NCI-H2029 treated with DMSO at 0.1 percent for 48 hours (cell line): Measurements from ENCODE around the gene NRSN1.

ENCODE experiments used
- DNase-seq: peaks from one replicate; lab custom pipeline; 2025; lab: John Stamatoyannopoulos, UW

The NRSN1 gene, protein sequence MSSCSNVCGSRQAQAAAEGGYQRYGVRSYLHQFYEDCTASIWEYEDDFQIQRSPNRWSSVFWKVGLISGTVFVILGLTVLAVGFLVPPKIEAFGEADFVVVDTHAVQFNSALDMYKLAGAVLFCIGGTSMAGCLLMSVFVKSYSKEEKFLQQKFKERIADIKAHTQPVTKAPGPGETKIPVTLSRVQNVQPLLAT

DNA sequence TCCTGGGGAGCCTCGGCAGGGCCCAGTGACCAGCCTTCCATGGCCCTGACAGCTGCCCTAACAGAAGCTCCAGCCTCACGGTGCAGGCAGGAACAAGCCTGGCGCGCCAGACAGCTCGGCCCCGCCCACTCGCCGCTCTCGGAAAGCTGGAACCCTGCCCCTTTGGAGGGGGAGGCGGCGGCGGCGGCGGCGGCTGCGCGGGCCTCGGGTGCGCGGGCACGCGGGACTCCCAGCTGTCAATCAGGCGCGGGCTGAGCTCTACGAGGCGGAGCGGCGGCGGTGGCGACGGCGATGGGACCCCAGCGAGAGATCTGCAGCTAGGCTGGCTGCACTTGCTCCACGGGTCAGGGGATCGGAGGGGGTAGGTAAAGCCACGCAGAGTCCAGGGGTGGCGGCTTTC is at the start of gene NRSN1:
TSS of gene NRSN1 (plus strand) at position 236 of the 400 bp plus-strand sequence. CDS start 8,113 bp downstream, outside the sequence.
- DNase-seq, result peak; percentile 56

DNA sequence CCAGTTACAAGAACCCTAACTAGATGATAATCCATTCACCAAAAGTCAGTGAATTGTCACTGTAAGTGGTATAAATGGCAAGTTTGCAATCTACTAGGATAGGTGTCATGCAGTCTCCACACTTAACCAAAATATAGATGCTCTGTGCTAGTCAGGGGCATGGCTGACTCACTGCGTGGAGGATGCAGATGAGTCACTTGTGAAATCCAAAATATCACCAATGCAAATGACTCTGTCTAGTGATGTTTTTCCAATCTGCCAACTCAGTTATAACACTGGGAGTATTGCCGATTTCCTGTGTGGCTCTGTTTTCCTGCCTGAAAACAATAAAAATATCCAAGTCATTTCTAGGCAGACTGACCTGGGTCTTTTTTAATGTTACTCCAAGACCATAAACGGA is 47.8 kb upstream of the NRSN1 start:
- no peak for DNase-seq

DNA sequence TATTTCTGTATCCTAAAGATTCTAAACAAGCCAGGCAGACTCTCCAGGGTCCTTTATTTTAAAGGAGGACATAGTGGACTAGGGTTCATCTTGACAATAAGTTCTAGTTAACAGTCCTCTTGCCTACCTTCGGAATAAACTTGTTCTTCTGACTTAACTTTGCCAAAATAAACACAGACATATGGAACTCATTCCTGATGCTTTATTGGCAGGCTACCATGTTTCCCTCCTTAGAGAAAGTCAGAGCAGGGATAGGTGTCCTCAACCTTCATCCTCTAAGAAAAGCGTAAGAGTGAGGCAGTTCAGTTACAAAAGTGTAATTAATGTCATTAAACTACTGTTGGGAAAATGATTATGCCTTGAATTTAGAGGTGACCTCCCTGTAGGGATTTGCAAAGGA is 46.9 kb upstream of the NRSN1 start:
- DNase-seq, result no peak

DNA sequence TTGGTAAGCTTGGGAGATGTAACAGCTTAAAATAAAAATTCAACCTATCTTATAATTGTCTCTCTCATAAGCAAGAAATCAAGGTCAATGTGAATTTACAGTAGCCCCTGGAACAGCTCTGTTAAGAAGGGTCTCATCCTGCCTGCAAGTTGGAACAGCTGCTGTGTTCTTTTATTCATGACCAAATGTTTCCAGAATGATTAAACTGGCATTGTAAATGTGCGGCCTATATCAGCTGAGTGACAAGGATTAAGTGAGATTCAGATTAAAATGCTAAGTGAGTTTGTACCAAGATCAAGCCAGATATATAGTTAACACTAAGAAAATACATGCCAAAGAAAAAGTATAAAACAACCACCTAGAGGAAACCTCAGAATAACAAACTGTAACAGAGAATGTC is 45.3 kb upstream of the NRSN1 start:
- DNase-seq, result no peak

DNA sequence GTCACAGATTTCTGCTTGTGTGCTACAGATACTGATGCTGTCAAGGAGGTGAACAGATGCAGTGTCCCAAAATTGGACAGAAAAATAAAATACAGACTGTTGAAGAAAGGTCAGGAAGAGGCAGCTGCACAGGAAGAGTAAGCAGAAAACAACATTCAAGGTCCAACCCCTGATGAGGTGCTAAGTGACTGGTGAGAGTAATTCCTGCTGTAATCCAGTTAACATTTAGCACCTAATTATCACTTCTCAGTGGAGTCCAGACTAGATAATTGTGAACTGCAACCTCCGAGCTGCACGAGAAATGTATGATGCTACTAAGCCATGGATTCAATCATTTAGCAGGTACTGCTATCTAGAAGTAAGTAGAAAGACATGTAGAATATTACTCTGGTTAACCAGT is 36.3 kb upstream of the NRSN1 start:
- no peak for DNase-seq

DNA sequence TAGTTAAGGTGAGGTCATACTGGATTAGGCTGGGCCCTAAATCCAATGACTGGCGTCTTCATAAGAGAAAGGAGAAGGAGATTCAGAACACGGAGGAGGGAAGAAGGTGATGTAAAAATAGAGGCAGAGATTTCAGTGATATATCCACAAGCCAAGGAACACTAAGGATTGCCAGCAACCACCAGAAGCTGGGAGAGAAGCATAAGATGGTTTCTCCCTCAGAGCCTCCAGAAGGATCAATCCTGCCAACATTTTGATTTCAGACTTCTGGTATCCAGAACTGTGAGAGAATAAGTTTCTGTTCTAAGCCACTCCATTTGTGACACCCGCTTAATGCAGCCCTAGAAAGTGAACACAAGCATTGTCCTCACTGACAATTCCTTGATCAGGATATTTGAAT is 33.6 kb upstream of the NRSN1 start:
- no peak for DNase-seq

DNA sequence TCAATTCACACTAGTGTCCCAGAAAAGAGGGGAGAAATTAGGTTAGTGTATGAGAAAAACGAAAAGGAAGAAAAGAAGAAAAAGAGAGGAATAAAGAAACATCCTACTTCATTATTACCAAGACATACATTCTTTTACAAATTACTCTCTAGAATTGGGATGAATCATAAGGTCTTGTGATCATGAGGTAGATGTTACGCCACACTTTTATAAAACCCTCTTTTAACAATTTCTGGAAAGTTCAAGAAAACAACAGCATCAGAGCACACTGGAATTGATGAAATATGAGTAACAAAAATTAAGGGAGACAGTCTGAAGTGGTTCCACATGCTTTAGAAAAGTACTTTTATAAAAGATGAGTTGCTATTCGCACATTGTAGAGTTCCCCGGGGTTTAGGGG is 32.6 kb upstream of the NRSN1 start:
- no peak for DNase-seq

DNA sequence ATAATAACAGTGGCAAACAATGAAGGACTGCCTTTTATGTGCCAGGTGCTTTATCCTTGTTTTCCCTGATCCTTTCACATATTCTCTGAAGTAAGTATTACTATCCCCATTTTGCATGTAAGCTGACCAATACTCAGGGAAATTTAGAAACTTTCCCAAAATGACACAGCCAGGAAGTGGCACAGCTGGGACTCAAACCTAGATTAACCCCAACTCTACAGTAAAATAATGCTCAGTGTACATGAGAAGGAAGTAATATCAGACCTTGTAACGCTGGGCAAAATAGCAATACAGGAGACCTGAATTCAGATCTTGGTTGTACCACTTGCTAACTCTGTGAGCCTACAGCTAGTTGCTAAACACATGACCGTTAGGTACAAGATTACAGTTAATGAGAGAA is 26.8 kb upstream of the NRSN1 start:
- DNase-seq, result no peak

DNA sequence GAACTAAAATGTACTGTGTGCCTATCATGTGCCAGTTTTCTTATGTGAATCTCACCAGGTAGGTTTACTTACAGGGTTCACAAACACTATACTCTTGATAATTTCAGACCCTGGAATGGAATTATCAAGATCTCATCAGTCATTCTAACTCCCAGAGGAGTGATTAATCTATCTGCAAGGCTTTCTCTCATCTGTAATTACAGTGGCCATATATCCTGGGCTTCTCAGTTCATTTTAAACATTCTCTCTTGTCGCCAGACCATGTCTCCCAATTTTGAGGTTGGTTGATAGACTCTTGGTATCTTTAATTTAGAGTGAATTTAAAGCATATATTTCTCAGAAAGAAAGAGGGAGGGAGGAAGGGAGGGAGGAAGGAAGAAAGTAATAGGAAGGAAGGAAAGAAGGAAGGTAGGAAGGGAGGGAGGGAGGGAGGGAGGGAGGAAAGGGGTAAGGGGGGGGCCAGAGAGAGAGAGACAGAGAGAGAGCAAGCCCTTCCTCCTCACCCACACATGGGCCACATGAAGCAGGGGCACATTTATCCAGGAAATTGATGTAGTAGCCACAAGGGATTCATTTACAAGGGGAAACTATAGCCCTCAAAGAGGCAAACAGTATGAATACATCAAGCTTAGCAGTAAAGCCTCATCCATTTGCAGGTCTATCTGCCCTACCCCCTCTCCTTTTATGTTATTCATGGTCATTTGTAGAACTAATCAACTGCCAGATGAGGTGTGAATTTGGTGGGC is 25.8 kb upstream of the NRSN1 start:
- no peak for DNase-seq

DNA sequence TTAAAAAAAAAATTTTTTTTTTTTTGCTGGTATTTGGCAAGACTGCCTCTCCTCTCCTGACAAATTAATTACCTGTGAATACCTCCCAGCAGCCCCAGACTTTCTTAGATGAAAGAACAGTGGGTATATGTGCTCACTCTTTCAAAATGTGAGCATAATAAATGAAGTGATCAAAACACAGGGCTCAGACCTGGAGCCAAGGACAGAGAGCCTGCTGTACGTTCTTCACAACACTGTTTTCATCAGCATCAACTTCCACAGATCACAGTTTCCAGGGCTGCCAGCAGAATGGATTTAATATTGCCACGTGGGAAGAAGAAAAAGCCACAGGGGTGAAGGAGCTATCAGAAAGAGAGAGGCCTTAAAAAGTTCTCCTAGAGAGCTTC is 25.3 kb upstream of the NRSN1 start:
- no peak for DNase-seq

DNA sequence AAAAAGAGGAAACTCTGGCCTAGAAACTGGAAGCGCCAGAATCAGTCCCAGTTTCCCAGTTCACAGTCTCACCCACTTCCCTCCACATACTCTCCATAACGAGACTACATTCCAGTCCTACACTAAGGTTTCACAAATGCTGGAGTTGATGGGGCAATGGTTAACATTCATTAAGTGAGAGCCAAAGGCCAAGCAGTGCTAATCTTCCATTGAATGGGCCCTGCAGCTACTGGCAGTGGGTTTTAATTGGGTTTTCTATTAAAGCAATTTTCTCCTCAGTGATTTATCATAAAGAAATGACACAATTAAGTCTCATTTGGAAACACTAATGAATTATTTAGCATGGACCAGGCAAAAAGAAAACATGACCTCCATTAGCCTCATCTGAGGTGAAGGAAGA is 20.8 kb upstream of the NRSN1 start:
- no peak for DNase-seq

DNA sequence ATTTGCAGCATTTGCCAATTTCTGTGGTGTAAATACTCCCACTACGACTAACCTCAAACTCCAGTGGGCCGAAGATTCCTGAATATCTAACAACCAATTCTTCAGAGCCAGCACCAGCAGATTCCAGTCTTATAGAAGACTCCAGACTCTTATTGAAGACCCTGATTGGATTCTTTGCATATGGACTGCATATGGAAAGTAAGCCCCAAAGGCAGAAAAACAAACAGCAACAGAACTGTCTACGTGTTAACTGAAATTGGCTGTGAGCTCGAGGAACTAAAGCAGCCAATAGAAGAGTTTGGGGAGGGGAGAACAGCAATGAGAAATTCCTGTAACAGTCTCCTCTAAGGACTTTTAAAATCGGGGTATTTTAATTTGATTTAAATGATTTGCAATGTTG is 19.7 kb upstream of the NRSN1 start:
- DNase-seq, result no peak

DNA sequence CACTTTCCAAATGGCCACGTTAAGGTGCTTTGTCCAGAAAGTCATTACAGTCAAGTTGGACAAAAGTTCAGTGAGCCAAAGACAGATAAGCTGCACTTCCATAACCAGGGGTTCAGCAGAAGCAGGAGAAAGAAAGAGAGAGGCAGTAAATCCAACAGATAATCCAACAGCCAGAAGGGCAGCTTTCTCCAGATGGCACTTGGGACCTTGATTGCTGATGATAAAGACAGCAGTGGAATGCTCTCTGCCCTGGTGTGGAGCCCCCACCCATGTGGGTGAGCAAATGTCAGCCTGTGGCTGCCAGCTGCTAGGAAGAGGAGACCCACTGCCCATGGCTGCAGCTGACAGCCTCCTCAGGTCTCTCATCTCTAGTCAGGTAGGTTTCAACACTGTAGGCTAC is 18.7 kb upstream of the NRSN1 start:
- DNase-seq, result no peak

DNA sequence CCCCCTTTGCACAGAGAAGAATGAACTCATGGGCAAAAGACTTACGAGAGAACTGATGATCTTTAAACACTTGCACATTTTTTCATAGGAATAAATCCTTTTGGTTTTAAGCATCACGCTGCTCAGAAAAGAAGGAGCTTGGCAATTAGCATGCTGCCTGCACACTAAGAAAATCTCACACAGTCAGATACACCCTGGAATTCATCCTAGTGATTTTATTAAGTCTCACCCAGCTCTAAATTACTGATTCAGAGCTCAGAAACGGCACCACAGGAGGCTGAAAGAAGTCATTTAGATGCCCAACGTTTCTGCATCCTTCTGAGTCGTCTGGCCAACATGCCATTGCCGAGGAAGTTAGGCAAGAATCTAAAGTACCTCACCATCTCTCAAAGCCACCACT is 18.0 kb upstream of the NRSN1 start:
- DNase-seq, result no peak

DNA sequence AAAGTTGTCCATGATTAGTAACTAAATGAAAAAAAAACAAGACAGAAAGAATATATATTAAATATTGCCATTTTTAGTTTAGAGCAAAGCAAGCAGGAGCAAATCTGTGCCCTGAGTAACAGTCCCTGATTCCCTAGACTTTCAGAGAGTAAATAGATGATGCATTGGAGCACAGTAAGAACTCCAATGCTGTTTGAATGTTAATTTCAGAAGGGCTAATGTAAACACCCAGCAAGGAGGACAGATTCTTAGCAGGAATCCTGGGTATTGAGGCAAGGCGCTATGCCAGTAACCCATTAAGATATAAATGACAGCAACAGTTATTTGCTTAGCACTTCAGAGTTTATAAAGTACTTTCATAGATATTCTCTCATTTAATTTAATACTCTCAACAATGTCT is 15.6 kb upstream of the NRSN1 start:
- DNase-seq, result no peak

DNA sequence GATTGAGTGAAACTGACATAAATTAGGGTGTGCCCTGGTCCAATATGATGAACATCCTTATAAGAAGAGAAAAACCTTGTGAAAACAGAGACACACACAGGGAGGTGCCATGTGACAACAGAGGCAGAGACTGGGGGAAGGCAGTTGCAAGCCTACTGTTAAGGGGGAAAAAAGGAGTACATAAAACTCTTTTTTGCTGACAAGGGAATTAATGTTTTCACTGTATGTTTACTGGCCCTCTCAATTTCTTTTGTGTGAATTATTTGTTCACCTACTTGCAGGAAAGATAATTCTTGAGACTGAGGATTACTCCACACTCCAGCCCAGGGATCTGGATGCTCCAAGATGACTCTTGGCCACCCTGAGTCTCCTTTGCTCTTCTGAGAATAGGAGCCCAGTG is 12.1 kb upstream of the NRSN1 start:
- no peak for DNase-seq

DNA sequence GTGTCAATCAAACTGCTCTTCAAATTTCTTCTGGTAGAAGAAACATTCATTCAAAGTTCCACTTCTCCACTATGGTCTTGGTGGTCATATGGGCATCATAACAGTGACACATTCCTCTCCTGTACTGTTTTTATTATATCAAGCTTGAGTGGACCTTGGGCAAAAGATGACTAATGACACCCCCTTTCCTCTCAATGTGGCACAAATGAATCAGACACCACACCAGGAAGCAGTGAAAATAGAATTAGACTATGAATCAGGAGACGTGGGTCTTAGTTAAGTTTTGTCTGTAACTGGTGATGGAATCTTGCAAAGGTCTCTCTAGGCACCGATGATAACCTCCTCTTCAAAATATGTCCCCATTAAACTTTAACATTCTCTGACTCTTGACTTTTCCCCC is 9.0 kb upstream of the NRSN1 start:
- no peak for DNase-seq

DNA sequence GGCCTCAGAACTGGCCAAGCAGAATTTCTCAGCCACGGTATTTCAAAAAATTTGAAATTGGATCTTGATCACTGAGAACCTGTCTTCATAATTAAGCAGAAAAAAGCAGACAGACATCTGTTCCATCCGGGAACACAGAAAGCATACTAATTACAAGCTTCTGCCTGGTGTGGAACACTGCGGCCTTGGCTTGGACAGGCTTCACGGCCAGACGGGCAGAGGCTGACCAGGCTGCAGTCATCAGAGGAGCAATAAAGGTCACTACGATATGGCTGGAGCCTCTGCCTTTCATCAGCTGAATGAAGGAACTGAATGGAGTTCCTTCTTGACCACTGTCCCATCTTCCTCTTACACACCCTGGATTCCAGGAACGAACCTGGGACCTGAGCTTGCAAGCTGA is 3.9 kb upstream of the NRSN1 start:
- DNase-seq, result no peak

DNA sequence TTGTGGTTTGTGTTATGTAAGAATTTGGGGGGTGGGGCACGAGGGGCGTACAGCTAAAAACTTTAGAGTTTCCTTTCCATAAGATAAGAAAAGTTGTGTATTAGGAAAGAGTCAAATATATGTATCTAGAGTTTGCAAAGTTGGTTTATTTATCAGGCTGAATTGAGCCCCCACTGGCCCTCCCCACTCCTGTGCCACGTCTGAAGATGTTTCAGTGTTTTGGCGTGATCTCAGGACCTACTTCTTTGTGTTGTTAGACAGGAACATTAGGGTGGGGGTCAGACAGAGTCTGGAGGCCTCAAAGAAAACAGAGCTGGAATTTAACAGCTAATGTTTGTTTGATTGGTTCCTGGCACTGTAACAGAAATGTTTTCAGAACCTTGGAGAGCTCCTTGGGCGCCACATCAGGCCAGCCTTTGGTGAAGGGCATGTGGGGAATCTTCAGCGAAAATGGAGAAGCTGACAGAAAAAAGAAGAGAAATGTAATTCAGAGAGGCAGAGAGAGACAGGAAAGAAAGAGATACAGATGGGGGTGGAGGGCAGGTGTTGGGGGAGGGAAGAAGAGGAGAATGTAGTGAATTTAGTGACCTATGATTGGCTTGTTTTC is 674 bp downstream of the NRSN1 start:
- DNase-seq, result peak; percentile 36

DNA sequence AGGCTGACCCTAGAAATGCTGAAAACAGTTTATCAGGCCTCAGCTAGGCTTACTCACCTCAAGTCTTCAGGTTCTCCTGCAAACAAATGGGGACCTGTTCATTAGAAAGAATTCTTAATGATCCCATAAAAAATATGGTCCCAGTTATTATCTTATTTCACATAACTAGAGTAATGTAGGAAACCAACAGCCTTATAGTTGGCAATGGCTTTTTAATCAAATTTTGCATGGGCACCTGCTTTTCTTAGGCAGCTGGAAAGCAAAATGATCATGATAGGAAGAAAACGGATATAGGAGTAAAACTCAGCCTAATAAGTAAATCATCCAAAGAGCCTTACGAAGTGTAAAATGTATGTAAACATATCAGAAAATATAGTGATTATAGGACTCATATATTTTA is 1.3 kb downstream of the NRSN1 start:
- DNase-seq, result no peak

DNA sequence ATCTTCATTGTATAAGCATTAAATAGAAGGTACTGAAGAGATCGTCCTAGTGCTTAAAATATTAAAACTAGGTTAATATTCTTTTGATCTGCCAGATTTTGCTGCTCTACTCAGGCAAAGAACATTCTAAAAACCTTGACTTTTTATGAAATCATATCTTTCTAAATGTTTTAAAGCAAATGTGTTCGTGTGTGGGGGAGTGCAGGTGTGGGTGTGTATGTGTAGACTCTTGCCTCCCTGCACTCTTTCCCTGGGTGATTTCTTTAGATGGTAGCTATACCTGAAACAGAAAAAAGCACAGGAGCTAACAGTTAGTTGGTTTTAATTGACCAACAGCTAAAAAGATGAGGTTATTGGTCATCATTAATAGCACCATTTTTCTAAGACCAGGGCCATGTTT is 5.7 kb downstream of the NRSN1 start:
- no peak for DNase-seq

DNA sequence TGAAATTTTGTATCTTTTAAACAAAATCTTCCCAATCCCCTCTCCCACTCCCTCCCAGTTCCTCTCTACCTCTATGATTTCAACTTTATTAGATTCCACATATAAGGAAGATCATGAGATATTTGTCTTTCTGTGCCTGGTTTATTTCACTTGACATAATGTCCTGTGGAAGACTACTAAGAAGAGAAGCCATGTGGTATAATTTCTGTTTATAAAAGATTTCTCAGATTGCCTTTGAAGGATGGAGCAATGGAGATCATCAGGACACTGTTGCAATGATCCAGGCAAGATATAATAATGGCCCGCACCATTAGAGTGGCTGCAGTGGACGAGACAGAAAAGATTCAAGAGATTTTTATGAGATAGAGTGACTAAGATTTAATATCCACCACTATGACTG is 13.1 kb downstream of the NRSN1 start:
- DNase-seq, result no peak

DNA sequence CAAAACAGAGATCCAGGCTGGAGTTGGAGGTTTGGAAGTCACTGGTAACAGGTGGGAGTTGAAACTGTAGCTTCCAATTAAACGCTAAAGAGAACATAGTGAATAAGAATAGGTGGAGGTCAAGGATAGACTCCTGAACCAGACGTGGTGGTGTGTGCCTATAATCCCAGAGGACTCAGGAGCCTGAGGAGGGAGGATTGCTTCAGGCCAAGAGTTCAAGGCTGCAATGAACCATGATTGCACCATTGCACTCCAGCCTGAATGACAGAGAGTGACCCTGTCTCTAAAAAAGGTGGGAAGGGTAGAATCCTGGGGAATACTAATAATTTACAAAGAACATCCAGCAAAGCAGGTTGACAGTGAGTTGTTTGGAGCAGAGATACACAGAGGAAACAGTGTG is 13.6 kb downstream of the NRSN1 start:
- no peak for DNase-seq

DNA sequence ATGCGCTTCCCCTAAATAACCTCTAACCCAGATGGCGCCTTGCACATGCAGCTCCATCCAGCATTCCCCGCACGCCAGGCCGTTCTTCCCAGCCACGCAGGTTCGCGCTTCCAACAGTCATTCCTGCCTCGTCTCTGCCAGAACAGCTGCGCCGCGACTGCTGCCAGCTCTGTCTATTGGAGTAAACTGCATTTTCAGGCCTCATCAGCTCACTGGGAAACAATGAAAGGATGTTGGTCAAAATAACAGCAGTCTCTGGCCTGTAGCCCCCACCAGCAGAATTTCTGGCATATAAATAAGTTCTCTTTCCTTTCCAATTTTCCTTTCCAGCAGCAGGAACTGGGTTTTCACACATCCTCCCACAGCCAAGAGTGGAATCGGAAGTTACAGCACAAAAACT is 14.6 kb downstream of the NRSN1 start:
- DNase-seq, result no peak
